PFSK-1 (cell line): ENCODE data around the gene GGT7.

Source experiments
- POLR2AphosphoS5 ChIP-seq: IDR thresholded peaks from 2 replicates; pipeline ENCODE4 v1.6.1; 2012; ENCODE audit warnings: low read depth, mild to moderate bottlenecking, control low read depth, low read length, moderate library complexity
- SIN3A ChIP-seq: IDR thresholded peaks from 2 replicates; pipeline ENCODE4 v1.6.1; 2012; ENCODE audit warnings: mild to moderate bottlenecking, low read length, moderate library complexity, borderline replicate concordance; ENCODE audit not compliant: insufficient read depth

DNA sequence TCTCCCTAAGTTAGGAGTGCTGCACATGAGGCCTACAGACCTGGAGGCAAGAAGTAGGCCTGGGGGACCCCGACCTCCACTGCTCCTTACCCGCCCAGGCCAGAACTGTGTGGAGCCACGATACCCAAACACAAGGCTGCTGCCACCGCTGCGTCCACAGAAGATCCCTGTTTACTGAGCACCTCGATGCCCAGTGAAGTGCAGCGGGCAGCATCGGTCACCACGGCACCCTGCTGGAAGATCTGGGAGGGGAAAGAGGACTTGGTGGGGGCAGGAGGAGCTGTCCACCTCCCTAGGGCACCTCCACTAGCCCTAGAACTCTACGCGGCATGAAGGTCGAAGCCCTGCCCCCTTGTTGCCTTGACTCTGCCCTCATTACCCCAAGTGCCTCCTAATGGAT, 9.9 kb downstream of the GGT7 start:
- TF ChIP-seq SIN3A (no peak), POLR2AphosphoS5 (no peak)
